Lower leg skin (tissue), 3 donors: Measurements from ENCODE around the gene SERTAD2.

Experiments
- POLR2A ChIP-seq, 2 donors: fragments of 450-650 bp; IDR thresholded peaks; one replicate each; pipeline ENCODE4 v1.6.1; 2016 to 2017; ENCODE audit warnings: antibody characterized with exemption in 2 of 2, mild to moderate bottlenecking in 1 of 2, moderate library complexity in 1 of 2
- TF ChIP-seq, protein P1 (sequence below), 3 donors: fragments of 450-650 bp; IDR thresholded peaks; one replicate each; pipeline ENCODE4 v1.5.1; 2016; ENCODE audit warnings: antibody characterized with exemption in 3 of 3, mild to moderate bottlenecking in 3 of 3, moderate library complexity in 2 of 3

DNA sequence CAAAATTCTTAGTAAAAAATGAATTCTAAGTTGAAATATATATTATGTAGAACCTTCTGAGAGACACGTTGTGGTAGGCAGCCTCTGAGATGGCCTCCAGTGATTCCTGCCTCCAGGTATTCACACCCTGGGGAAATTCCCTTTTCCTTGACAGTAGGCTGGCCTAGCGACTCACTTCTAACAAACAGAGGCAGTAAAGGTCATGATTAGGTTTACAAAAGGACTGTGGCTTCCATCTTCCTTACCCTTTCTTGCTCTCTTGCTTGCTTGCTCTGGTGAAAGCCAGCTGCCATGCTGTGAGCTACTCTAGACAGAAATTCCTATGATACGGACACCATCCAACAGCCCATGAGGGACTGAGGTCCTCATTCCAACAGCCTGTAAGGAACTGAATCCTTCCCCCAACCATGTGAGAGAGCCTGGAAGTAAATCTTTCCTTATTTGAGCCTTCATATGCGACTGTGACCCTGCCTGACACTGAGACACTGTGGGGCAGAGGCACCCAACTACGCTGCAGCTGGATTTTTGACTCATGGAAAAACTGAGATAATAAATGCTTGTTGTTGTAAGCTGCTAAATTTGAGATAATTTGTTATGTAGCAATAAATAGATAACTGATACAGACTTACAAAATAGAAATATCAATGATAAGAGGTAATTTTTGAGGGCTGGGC lies 32.7 kb upstream of the SERTAD2 start:
- TF ChIP-seq, protein P1, sequence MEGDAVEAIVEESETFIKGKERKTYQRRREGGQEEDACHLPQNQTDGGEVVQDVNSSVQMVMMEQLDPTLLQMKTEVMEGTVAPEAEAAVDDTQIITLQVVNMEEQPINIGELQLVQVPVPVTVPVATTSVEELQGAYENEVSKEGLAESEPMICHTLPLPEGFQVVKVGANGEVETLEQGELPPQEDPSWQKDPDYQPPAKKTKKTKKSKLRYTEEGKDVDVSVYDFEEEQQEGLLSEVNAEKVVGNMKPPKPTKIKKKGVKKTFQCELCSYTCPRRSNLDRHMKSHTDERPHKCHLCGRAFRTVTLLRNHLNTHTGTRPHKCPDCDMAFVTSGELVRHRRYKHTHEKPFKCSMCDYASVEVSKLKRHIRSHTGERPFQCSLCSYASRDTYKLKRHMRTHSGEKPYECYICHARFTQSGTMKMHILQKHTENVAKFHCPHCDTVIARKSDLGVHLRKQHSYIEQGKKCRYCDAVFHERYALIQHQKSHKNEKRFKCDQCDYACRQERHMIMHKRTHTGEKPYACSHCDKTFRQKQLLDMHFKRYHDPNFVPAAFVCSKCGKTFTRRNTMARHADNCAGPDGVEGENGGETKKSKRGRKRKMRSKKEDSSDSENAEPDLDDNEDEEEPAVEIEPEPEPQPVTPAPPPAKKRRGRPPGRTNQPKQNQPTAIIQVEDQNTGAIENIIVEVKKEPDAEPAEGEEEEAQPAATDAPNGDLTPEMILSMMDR (IDR thresholded peaks at IDR 0.05), result no peak
- no peak for TF ChIP-seq POLR2A (IDR thresholded peaks at IDR 0.05)
